ENCODE measurements around the gene ZSCAN21.

DNA sequence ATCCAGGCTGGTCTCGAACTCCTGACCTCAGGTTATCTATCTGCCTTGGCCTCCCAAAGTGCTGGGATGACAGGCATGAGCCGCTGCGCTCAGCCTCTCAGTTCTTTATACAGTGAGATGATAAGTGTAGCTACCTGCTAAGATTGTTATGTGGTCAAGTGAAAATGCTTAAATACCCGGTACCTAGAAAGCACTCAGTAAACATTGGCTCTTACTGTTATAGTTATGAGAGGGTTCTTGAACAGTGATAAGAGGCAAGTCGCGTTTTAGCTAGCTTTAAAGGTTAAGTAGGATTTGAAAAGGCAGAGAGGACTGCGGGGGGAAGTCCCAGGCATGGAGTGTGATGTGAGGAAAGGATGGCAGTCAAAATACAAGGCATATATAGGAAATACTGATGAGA lies 29.7 kb upstream of the ZSCAN21 start:
- TF ChIP-seq SUZ12 (IDR thresholded peaks at IDR 0.05) (no peak), SP1 (IDR thresholded peaks at IDR 0.05) (no peak)

Data from HEK293T (cell line).